H9 (cell line): ENCODE measurements around the gene MTMR1. TPM values are rescaled to one million over a fixed set of nuclear protein-coding genes. Genes with fewer than 3 reads are reported as not detected.

Experiments
- DNase-seq: peaks from one replicate; pipeline ENCODE4 v3.0.0-alpha.2; 2017
- H2AFZ ChIP-seq: one replicate; pipeline ENCODE4 v1.6.1; 2013; ENCODE audit warnings: mild to moderate bottlenecking, low read length, control low read depth, moderate library complexity
- H2AK5ac ChIP-seq: 2 replicates; pipeline ENCODE4 v1.6.1; 2013; ENCODE audit warnings: low read length, control low read depth, mixed read lengths; ENCODE audit not compliant: insufficient read length
- H2BK120ac ChIP-seq: one replicate; pipeline ENCODE4 v1.6.1; 2013; ENCODE audit warnings: low read depth, mild to moderate bottlenecking, low read length, control low read depth, inconsistent platforms; ENCODE audit not compliant: poor library complexity, severe bottlenecking
- H2BK12ac ChIP-seq: 2 replicates; pipeline ENCODE4 v1.6.1; 2013; ENCODE audit warnings: low read length, control low read depth, mixed read lengths, low read depth; ENCODE audit not compliant: insufficient read length
- H2BK15ac ChIP-seq: 2 replicates; pipeline ENCODE4 v1.6.1; 2013; ENCODE audit warnings: low read depth, low read length, control low read depth
- H2BK20ac ChIP-seq: one replicate; pipeline ENCODE4 v1.6.1; 2013; ENCODE audit warnings: low read depth, mild to moderate bottlenecking, low read length, control low read depth, inconsistent platforms; ENCODE audit not compliant: poor library complexity, severe bottlenecking
- H2BK5ac ChIP-seq: 2 replicates; pipeline ENCODE4 v1.6.1; 2013; ENCODE audit warnings: low read length, control low read depth, mixed read lengths; ENCODE audit not compliant: insufficient read length
- H3K14ac ChIP-seq: 2 replicates; pipeline ENCODE4 v1.6.1; 2013; ENCODE audit warnings: low read length, control low read depth; ENCODE audit not compliant: insufficient read depth
- H3K18ac ChIP-seq: 2 replicates; pipeline ENCODE4 v1.6.1; 2013; ENCODE audit warnings: low read depth, mild to moderate bottlenecking, mixed read lengths, low read length, control low read depth; ENCODE audit not compliant: insufficient read length
- H3K23ac ChIP-seq: 2 replicates; pipeline ENCODE4 v1.6.1; 2013; ENCODE audit warnings: low read length, control low read depth, mixed read lengths, low read depth; ENCODE audit not compliant: insufficient read length
- H3K23me2 ChIP-seq: 2 replicates; pipeline ENCODE4 v1.6.1; 2013; ENCODE audit warnings: low read depth, mild to moderate bottlenecking, mixed read lengths, low read length, control low read depth; ENCODE audit not compliant: insufficient read length, poor library complexity, severe bottlenecking
- H3K27ac ChIP-seq: 2 replicates; pipeline ENCODE4 v1.5.1; 2013; ENCODE audit warnings: low read length, control low read depth, mixed read lengths, low read depth; ENCODE audit not compliant: insufficient read length
- H3K27me3 ChIP-seq: 2 replicates; pipeline ENCODE4 v1.6.1; 2013; ENCODE audit warnings: low read length, control low read depth, inconsistent platforms; ENCODE audit not compliant: insufficient read depth
- H3K4ac ChIP-seq: 2 replicates; pipeline ENCODE4 v1.6.1; 2013; ENCODE audit warnings: low read depth, mild to moderate bottlenecking, control low read depth, inconsistent platforms, low read length, moderate library complexity
- H3K4me1 ChIP-seq: 2 replicates; pipeline ENCODE4 v1.6.1; 2013; ENCODE audit warnings: low read length, control low read depth, inconsistent platforms; ENCODE audit not compliant: insufficient read depth
- H3K4me2 ChIP-seq: 2 replicates; pipeline ENCODE4 v1.6.1; 2013; ENCODE audit warnings: low read length, control low read depth, mixed read lengths; ENCODE audit not compliant: insufficient read length, insufficient read depth
- H3K56ac ChIP-seq: 2 replicates; pipeline ENCODE4 v1.6.1; 2013; ENCODE audit warnings: low read depth, mild to moderate bottlenecking, mixed read lengths, low read length, control low read depth; ENCODE audit not compliant: insufficient read length
- H3K79me1 ChIP-seq: 2 replicates; pipeline ENCODE4 v1.6.1; 2013; ENCODE audit warnings: low read depth, mild to moderate bottlenecking, moderate library complexity, low read length, control low read depth, inconsistent platforms; ENCODE audit not compliant: insufficient read depth, poor library complexity, severe bottlenecking
- H3K79me2 ChIP-seq: 2 replicates; pipeline ENCODE4 v1.6.1; 2013; ENCODE audit warnings: low read length, control low read depth, inconsistent platforms; ENCODE audit not compliant: insufficient read depth
- H3K9ac ChIP-seq: 2 replicates; pipeline ENCODE4 v1.6.1; 2013; ENCODE audit warnings: low read length, control low read depth, mixed read lengths; ENCODE audit not compliant: insufficient read length; ENCODE audit errors: extremely low read depth
- H3K9me3 ChIP-seq: one replicate; pipeline ENCODE4 v1.6.1; 2013; ENCODE audit warnings: low read depth, low read length, inconsistent platforms; ENCODE audit not compliant: control insufficient read depth
- H3T11ph ChIP-seq: one replicate; pipeline ENCODE4 v1.6.1; 2013; ENCODE audit warnings: mild to moderate bottlenecking, low read length, control low read depth, inconsistent platforms
- H4K20me1 ChIP-seq: one replicate; pipeline ENCODE4 v1.6.1; 2013; ENCODE audit not compliant: control insufficient read depth, insufficient read length, insufficient read depth
- H4K5ac ChIP-seq: 2 replicates; pipeline ENCODE4 v1.6.1; 2013; ENCODE audit warnings: low read depth, mild to moderate bottlenecking, mixed read lengths, low read length, control low read depth; ENCODE audit not compliant: insufficient read length
- H4K8ac ChIP-seq: replicated peaks from 2 replicates; pipeline ENCODE4 v1.6.1; 2013; ENCODE audit warnings: low read length, control low read depth, mixed read lengths, low read depth; ENCODE audit not compliant: insufficient read length
- H4K91ac ChIP-seq: 2 replicates; pipeline ENCODE4 v1.6.1; 2013; ENCODE audit warnings: low read depth, mild to moderate bottlenecking, moderate library complexity, mixed read lengths, low read length, control low read depth; ENCODE audit not compliant: insufficient read length
- H3K27ac Mint-ChIP-seq, 3 experiments: 2 replicates in 2 of 3; 3 replicates in 1 of 3; pipeline ENCODE4 v1.8.0; 2020 to 2021; ENCODE audit warnings: mixed read lengths in 3 of 3, mild to moderate bottlenecking in 1 of 3, moderate library complexity in 1 of 3
- H3K27me3 Mint-ChIP-seq: 2 replicates; pipeline ENCODE4 v1.8.0; 2021; ENCODE audit warnings: low read depth, mild to moderate bottlenecking, moderate library complexity, mixed read lengths
- H3K36me3 Mint-ChIP-seq, 3 experiments: 2 replicates in 2 of 3; 3 replicates in 1 of 3; pipeline ENCODE4 v1.8.0; 2020 to 2021; ENCODE audit warnings: low read depth in 3 of 3, mixed read lengths in 3 of 3; ENCODE audit not compliant: insufficient read depth in 1 of 3
- H3K4me1 Mint-ChIP-seq, 2 experiments: 2 replicates each; pipeline ENCODE4 v1.8.0; 2020; ENCODE audit warnings: mixed read lengths in 2 of 2
- H3K4me3 Mint-ChIP-seq, 2 experiments: 2 replicates in 1 of 2; 3 replicates in 1 of 2; pipeline ENCODE4 v1.8.0; 2020 to 2021; ENCODE audit warnings: mild to moderate bottlenecking in 2 of 2, mixed read lengths in 2 of 2, moderate library complexity in 1 of 2
- H3K9me3 Mint-ChIP-seq, 2 experiments: 2 replicates in 1 of 2; 3 replicates in 1 of 2; pipeline ENCODE4 v1.8.0; 2020; ENCODE audit warnings: mild to moderate bottlenecking in 2 of 2, mixed read lengths in 2 of 2, moderate library complexity in 1 of 2
- WGBS: extraction: QIAGEN DNeasy Blood & Tissue Kit; methylation state at CpG from one replicate; pipeline ENCODE4 v1.1.7; 2013; ENCODE audit warnings: missing lambda C conversion rate, low lambda C conversion rate, mixed read lengths; ENCODE audit not compliant: insufficient read length; ENCODE audit errors: extremely low coverage; 5-methylcytosine and 5-hydroxymethylcytosine counted together
- total RNA-seq: library from RNA; stranded (reverse); gene quantifications from 2 replicates; pipeline ENCODE4 v1.2.1, GENCODE V29; 2021
- TF ChIP-seq, protein P1 (sequence below): fragments of 200-600 bp; sonication (generic); conservative IDR thresholded peaks from 3 replicates; pipeline ENCODE4 v1.8.0; 2021; ENCODE audit warnings: antibody characterized with exemption, mild to moderate bottlenecking

MTMR1 gene
- total RNA-seq, 1 experiment from 2014 or later = 25.2 TPM

DNA sequence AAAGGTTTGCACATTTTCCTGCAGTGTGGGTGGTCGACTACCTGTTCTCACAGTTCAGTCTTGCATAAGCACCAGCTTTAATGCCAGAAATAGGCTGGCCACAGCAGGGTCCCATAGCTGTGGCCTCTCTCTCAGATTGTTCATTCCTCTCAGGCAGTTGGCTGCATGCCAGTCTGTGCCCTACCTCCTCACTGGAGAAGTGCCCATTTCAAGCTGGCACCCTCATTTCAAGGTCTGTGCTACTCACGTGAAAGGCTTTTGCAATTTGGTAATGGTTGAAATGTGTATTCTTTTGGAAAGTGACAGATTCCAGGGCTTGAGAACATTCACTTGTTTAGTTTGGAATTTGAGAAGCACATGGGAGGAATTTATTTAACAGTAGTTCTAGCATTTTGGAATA lies 28.9 kb upstream of the MTMR1 start:
- Histone ChIP-seq H3K27me3 (no peaks in the 10 kb centered on the region), H3K23me2 (no peaks in the 10 kb centered on the region), H4K20me1 (no peaks in the 10 kb centered on the region), H2AK5ac (no peak overlapping the region), H3K9me3 (no peaks in the 10 kb centered on the region), H2BK5ac (no peak overlapping the region), H4K91ac (no peak overlapping the region), H2BK20ac (no peak overlapping the region), H3K79me2 (no peaks in the 10 kb centered on the region), H3K56ac (no peak overlapping the region), H3K4me1 (no peaks in the 10 kb centered on the region), H3T11ph (no peak overlapping the region), H3K4me2 (no peak overlapping the region), H3K18ac (no peak overlapping the region), H4K5ac (no peak overlapping the region), H2AFZ (no peak overlapping the region), H3K27ac (no peak overlapping the region), H4K8ac (no peak overlapping the region), H3K23ac (no peak overlapping the region), H3K9ac (no peak overlapping the region), H2BK15ac (no peak overlapping the region), H3K14ac (no peak overlapping the region), H2BK12ac (no peak overlapping the region), H3K79me1 (no peaks in the 10 kb centered on the region), H3K4ac (no peak overlapping the region), H2BK120ac (no peak overlapping the region)
- Mint-ChIP-seq H3K4me1 (no peaks in the 10 kb centered on the region), H3K9me3 (peaks cover 50 to 54% of the 10 kb centered on the region in 2 experiments), H3K27me3 (no peaks in the 10 kb centered on the region), H3K4me3 (no peak overlapping the region), H3K27ac (no peak overlapping the region), H3K36me3 (peaks cover 15 to 29% (median 18%) of the 10 kb centered on the region in 3 experiments)
- TF ChIP-seq, protein P1, sequence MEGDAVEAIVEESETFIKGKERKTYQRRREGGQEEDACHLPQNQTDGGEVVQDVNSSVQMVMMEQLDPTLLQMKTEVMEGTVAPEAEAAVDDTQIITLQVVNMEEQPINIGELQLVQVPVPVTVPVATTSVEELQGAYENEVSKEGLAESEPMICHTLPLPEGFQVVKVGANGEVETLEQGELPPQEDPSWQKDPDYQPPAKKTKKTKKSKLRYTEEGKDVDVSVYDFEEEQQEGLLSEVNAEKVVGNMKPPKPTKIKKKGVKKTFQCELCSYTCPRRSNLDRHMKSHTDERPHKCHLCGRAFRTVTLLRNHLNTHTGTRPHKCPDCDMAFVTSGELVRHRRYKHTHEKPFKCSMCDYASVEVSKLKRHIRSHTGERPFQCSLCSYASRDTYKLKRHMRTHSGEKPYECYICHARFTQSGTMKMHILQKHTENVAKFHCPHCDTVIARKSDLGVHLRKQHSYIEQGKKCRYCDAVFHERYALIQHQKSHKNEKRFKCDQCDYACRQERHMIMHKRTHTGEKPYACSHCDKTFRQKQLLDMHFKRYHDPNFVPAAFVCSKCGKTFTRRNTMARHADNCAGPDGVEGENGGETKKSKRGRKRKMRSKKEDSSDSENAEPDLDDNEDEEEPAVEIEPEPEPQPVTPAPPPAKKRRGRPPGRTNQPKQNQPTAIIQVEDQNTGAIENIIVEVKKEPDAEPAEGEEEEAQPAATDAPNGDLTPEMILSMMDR = no peak
- no CpG with 5 or more reads among the region's 2 CpGs for WGBS
- DNase-seq = no peak
